Ascending aorta (tissue), 2 donors: Measurements from ENCODE around the gene DTWD2. TPM values are rescaled to one million over a fixed set of nuclear protein-coding genes. Genes with fewer than 3 reads are reported as not detected.

Source experiments
- DNase-seq, 2 donors: peaks; one replicate each; pipeline ENCODE4 v3.0.0-alpha.2; 2019; ENCODE audit warnings: low spot score in 2 of 2
- H3K27ac ChIP-seq, 2 donors: fragments of 200-600 bp; sonication (generic); one replicate each; pipeline ENCODE4 v1.5.1; 2016 to 2017; ENCODE audit warnings: mild to moderate bottlenecking in 1 of 2
- H3K27me3 ChIP-seq: fragments of 200-600 bp; sonication (generic); one replicate; pipeline ENCODE4 v1.5.1; 2017
- H3K36me3 ChIP-seq, 2 donors: fragments of 200-600 bp; sonication (generic); one replicate each; pipeline ENCODE4 v1.5.1; 2016
- H3K4me1 ChIP-seq, 2 donors: fragments of 200-600 bp; sonication (generic); one replicate each; pipeline ENCODE4 v1.5.1; 2016 to 2017; ENCODE audit warnings: mild to moderate bottlenecking in 1 of 2
- H3K4me3 ChIP-seq, 2 donors: fragments of 200-600 bp; sonication (generic); one replicate each; pipeline ENCODE4 v1.5.1; 2016 to 2017; ENCODE audit warnings: mild to moderate bottlenecking in 1 of 2
- H3K9me3 ChIP-seq, 2 donors: fragments of 200-600 bp; sonication (generic); one replicate each; pipeline ENCODE4 v1.5.1; 2016
- intact Hi-C: fragments of 100-400 bp; cut with DNase I; formaldehyde crosslinking; loops from one replicate; pipeline ENCODE4 v1.15.1; 2023
- total RNA-seq: library from RNA; depleted of rRNA; stranded (reverse); fragments of >200 nt; gene quantifications from one replicate; pipeline ENCODE4 v1.1.0, GENCODE V29; 2016
- TF ChIP-seq, protein P1 (sequence below), 3 experiments: fragments of 200-600 bp in 2 of 3; fragments of 450-650 bp in 1 of 3; sonication (generic) in 2 of 3; IDR thresholded peaks; one replicate each; pipeline ENCODE4 v1.5.1; 2016 to 2019; ENCODE audit warnings: antibody characterized with exemption in 3 of 3, mild to moderate bottlenecking in 1 of 3, moderate library complexity in 1 of 3

Gene DTWD2, protein sequence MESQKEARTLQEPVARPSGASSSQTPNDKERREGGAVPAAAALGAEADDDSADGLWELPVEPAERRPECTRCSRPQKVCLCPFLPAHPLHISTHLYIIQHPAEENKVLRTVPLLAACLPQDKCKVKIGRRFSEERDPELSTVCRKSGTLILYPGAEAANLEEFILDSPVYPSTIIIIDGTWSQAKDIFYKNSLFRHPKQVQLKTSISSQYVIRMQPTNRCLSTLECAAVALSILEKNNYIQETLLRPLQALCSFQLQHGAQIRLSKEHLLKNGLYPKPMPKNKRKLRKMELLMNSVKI
- 0.11 TPM for total RNA-seq

GRCh38 chr5:118987988-118988865, at the start of gene DTWD2:
Gene DTWD2 (minus strand): TSS chr5:118988547. CDS start chr5:118988511, 36 bp downstream.
- intact Hi-C loops: loop anchor here (1.0 to 10.0 kb wide), 7 partner anchors 83 to 1149 kb away; partner anchors contain the start of gene DMXL1
- no peaks in the 10 kb centered on the region for H3K27me3 ChIP-seq
- H3K27ac ChIP-seq: peak within 1 kb of the TSS; percentile 89 to 91
- H3K36me3 ChIP-seq: no peaks in the 10 kb centered on the region
- DNase-seq: peak; percentile 54 to 96
- TF ChIP-seq, protein P1, sequence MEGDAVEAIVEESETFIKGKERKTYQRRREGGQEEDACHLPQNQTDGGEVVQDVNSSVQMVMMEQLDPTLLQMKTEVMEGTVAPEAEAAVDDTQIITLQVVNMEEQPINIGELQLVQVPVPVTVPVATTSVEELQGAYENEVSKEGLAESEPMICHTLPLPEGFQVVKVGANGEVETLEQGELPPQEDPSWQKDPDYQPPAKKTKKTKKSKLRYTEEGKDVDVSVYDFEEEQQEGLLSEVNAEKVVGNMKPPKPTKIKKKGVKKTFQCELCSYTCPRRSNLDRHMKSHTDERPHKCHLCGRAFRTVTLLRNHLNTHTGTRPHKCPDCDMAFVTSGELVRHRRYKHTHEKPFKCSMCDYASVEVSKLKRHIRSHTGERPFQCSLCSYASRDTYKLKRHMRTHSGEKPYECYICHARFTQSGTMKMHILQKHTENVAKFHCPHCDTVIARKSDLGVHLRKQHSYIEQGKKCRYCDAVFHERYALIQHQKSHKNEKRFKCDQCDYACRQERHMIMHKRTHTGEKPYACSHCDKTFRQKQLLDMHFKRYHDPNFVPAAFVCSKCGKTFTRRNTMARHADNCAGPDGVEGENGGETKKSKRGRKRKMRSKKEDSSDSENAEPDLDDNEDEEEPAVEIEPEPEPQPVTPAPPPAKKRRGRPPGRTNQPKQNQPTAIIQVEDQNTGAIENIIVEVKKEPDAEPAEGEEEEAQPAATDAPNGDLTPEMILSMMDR (IDR thresholded peaks at IDR 0.05): peak; percentile 81 to 91 (median 84)
- peaks cover 4 to 9% of the 10 kb centered on the region in 2 donors for H3K4me1 ChIP-seq
- H3K4me3 ChIP-seq: peak within 1 kb of the TSS; percentile 76 to 99
- H3K9me3 ChIP-seq: no peaks in the 10 kb centered on the region

- intact Hi-C loops: no loop called here
- Histone ChIP-seq H3K36me3 (no peaks in the 10 kb centered on the region), H3K4me1 (no peaks in the 10 kb centered on the region), H3K27ac (no peak overlapping the region), H3K27me3 (no peaks in the 10 kb centered on the region), H3K9me3 (no peaks in the 10 kb centered on the region), H3K4me3 (no peak overlapping the region)
- TF ChIP-seq, protein P1 (IDR thresholded peaks at IDR 0.05): no peak
- DNase-seq: no peak
Measured at GRCh38 chr5:119037496-119038215, 49.3 kb upstream of the DTWD2 start.

- Histone ChIP-seq H3K27me3 (no peaks in the 10 kb centered on the region), H3K4me3 (no peak overlapping the region), H3K36me3 (no peaks in the 10 kb centered on the region), H3K9me3 (no peaks in the 10 kb centered on the region), H3K27ac (no peak overlapping the region), H3K4me1 (no peaks in the 10 kb centered on the region)
- TF ChIP-seq, protein P1 (IDR thresholded peaks at IDR 0.05): no peak
- intact Hi-C loops: no loop called here
- no peak for DNase-seq
Measured at GRCh38 chr5:119036101-119036762, 47.9 kb upstream of the DTWD2 start.

DNA sequence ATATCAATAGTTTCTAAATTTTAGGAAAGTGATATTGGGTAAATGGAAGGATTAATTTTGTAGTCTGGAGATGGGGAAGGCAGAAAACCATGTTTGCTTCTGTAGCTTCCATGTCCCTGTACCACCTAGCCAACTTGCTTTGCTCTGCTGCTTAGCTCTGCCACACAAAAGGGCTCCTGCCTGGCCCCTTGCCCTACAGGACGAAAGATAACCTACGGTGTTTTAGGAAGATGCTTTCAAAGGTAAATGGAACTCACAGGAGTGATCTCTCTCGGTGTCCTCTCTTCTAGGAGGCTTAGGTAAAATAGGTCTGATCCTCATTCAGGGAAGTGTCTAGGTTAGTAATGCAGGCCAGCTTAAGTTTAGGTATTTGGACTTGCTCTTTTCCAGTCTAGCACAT, 44.8 kb upstream of the DTWD2 start:
- no peak for DNase-seq
- H3K27ac ChIP-seq: no peak overlapping the region
- no peaks in the 10 kb centered on the region for H3K27me3 ChIP-seq
- no peaks in the 10 kb centered on the region for H3K9me3 ChIP-seq
- no peak overlapping the region for H3K4me3 ChIP-seq
- TF ChIP-seq, protein P1 (IDR thresholded peaks at IDR 0.05): no peak
- H3K4me1 ChIP-seq: no peaks in the 10 kb centered on the region
- no peaks in the 10 kb centered on the region for H3K36me3 ChIP-seq
- intact Hi-C loops: no loop called here

DNA sequence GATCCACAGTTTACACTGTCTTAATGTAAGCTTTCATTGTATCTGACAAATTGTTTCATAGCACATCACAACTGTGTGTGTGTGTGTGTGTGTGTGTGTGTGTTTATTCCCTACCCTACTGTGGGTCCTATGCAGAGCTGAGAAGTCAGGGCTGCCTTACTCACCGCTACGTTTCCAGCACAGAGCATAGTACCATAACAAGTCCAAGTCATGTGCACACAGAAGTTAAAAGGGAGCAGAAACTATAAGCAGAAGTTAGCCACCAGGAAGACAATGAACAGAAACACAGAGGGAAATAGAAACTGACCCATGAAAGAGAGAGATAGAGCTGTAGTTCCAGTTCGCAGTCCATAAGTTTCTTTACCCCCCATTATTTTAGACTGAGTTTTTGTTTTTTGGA, 44.3 kb upstream of the DTWD2 start:
- no peaks in the 10 kb centered on the region for H3K9me3 ChIP-seq
- intact Hi-C loops: no loop called here
- H3K36me3 ChIP-seq: no peaks in the 10 kb centered on the region
- TF ChIP-seq, protein P1 (IDR thresholded peaks at IDR 0.05): no peak
- H3K4me3 ChIP-seq: no peak overlapping the region
- DNase-seq: no peak
- no peak overlapping the region for H3K27ac ChIP-seq
- H3K27me3 ChIP-seq: no peaks in the 10 kb centered on the region
- H3K4me1 ChIP-seq: no peaks in the 10 kb centered on the region
